ENCODE results near the gene ZNF653.
A peak's percentile ranks its signal among the peaks of the same experiment; 100 is the strongest.

The ZNF653 gene

DNA sequence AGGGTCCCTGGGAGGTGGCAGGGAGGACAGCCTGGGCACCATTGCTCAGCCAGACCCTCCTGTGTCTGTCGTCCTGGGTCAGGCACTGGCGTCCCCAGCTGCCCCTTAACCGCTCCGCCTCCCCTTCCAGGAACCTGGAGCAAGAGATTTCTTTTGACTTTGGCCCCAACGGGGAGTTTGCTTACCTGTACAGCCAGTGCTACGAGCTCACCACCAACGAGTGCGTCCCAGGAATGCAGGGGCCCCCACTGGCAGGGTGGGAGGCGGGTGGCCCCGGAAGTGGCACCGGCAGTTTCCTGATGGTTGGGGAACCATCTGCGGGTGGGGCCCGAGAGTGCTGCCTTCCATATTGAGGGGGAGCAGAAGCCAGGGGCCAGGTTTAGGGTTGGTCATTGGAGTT is 57.2 kb downstream of the ZNF653 start:
- Histone ChIP-seq H3K9me2 (replicated peaks; ENCODE audit: low read depth, low read length) (no peaks in the 10 kb centered on the region), H4K20me1 (ENCODE audit: insufficient read depth, low read length, poor library complexity, severe bottlenecking) (no peaks in the 10 kb centered on the region), H2AFZ (ENCODE audit: low read length) (no peak overlapping the region), H3K4me3 (ENCODE audit: low read length, poor library complexity, severe bottlenecking) (no peak overlapping the region), H3K36me3 (ENCODE audit: insufficient read depth, low read length) (peaks cover 36% of the 10 kb centered on the region; the same call in 1 of the 2 replicates), H3K9ac (ENCODE audit: low read depth, low read length, poor library complexity, severe bottlenecking) (no peak overlapping the region), H3F3A (ENCODE audit: low read depth) (no peaks in the 10 kb centered on the region), H3K79me2 (ENCODE audit: insufficient read depth, low read length) (peaks cover 3% of the 10 kb centered on the region; the same call in 1 of the 2 replicates), H3K4me1 (ENCODE audit: insufficient read depth, low read length, poor library complexity, severe bottlenecking) (peaks cover 4% of the 10 kb centered on the region), H3K4me2 (ENCODE audit: low read depth, low read length, poor library complexity, severe bottlenecking) (no peak overlapping the region), H3K9me3 (ENCODE audit: insufficient read depth, low read depth, low read length) (no peaks in the 10 kb centered on the region), H3K27me3 (ENCODE audit: insufficient read depth, low read length, poor library complexity, severe bottlenecking) (no peaks in the 10 kb centered on the region)
- TF ChIP-seq, protein P1, sequence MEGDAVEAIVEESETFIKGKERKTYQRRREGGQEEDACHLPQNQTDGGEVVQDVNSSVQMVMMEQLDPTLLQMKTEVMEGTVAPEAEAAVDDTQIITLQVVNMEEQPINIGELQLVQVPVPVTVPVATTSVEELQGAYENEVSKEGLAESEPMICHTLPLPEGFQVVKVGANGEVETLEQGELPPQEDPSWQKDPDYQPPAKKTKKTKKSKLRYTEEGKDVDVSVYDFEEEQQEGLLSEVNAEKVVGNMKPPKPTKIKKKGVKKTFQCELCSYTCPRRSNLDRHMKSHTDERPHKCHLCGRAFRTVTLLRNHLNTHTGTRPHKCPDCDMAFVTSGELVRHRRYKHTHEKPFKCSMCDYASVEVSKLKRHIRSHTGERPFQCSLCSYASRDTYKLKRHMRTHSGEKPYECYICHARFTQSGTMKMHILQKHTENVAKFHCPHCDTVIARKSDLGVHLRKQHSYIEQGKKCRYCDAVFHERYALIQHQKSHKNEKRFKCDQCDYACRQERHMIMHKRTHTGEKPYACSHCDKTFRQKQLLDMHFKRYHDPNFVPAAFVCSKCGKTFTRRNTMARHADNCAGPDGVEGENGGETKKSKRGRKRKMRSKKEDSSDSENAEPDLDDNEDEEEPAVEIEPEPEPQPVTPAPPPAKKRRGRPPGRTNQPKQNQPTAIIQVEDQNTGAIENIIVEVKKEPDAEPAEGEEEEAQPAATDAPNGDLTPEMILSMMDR (conservative IDR thresholded peaks at IDR 0.05; ENCODE audit: low read length) = no peak
- TF ChIP-seq EZH2phosphoT487 (IDR thresholded peaks at IDR 0.05; ENCODE audit: borderline replicate concordance) = no peak

DNA sequence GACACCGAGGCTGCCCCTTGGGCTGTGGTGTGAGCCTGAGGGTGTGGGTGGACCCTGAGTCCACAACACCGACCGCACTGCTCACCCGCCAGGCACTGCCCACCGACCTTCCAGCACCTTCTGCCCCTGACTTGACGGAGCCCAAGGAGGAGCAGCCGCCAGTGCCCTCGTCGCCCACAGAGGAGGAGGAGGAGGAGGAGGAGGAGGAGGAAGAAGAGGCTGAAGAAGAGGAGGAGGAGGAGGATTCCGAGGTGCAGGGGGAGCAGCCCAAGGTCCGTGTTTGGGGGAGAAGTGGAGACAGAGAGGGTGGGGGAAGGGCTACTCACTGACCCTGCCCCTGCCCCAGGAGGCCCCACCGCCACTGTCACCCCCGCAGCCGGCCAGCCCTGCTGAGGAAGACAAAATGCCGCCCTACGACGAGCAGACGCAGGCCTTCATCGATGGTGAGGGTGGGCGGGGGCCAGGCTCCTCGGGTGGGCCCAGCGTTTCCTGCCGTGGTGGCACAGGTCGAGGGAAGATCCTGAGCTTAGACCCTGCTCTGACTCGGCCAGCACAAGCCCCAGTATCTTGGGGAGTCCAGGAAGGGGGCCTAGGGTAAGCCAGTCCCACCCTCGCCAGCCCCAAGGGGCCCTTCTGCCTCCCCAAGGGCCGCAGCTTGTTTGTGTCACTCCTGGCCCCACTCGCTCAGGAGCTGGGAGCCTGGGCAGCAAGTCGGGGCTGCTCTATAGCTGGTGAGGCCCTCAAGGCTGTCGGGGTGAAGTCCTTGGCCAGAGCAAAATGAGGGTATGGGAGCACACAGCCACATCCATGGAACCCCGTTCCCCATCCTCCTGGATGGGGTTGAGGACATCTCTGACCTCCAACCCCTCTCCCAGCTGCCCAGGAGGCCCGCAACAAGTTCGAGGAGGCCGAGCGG is 58.0 kb downstream of the ZNF653 start:
- no peak overlapping the region for H2AFZ ChIP-seq (ENCODE audit: low read length)
- peaks cover 3% of the 10 kb centered on the region; the same call in 1 of the 2 replicates for H3K79me2 ChIP-seq (ENCODE audit: insufficient read depth, low read length)
- TF ChIP-seq, protein P1 (conservative IDR thresholded peaks at IDR 0.05; ENCODE audit: low read length) = no peak
- H3K36me3 ChIP-seq (ENCODE audit: insufficient read depth, low read length) = peaks cover 36% of the 10 kb centered on the region; the same call in 1 of the 2 replicates
- H3K4me2 ChIP-seq (ENCODE audit: low read depth, low read length, poor library complexity, severe bottlenecking) = no peak overlapping the region
- no peaks in the 10 kb centered on the region for H3F3A ChIP-seq (ENCODE audit: low read depth)
- H3K9me3 ChIP-seq (ENCODE audit: insufficient read depth, low read depth, low read length) = no peaks in the 10 kb centered on the region
- H3K27me3 ChIP-seq (ENCODE audit: insufficient read depth, low read length, poor library complexity, severe bottlenecking) = no peaks in the 10 kb centered on the region
- peaks cover 4% of the 10 kb centered on the region for H3K4me1 ChIP-seq (ENCODE audit: insufficient read depth, low read length, poor library complexity, severe bottlenecking)
- no peak overlapping the region for H3K9ac ChIP-seq (ENCODE audit: low read depth, low read length, poor library complexity, severe bottlenecking)
- H4K20me1 ChIP-seq (ENCODE audit: insufficient read depth, low read length, poor library complexity, severe bottlenecking) = no peaks in the 10 kb centered on the region
- H3K4me3 ChIP-seq (ENCODE audit: low read length, poor library complexity, severe bottlenecking) = no peak overlapping the region
- no peaks in the 10 kb centered on the region for H3K9me2 ChIP-seq (replicated peaks; ENCODE audit: low read depth, low read length)

DNA sequence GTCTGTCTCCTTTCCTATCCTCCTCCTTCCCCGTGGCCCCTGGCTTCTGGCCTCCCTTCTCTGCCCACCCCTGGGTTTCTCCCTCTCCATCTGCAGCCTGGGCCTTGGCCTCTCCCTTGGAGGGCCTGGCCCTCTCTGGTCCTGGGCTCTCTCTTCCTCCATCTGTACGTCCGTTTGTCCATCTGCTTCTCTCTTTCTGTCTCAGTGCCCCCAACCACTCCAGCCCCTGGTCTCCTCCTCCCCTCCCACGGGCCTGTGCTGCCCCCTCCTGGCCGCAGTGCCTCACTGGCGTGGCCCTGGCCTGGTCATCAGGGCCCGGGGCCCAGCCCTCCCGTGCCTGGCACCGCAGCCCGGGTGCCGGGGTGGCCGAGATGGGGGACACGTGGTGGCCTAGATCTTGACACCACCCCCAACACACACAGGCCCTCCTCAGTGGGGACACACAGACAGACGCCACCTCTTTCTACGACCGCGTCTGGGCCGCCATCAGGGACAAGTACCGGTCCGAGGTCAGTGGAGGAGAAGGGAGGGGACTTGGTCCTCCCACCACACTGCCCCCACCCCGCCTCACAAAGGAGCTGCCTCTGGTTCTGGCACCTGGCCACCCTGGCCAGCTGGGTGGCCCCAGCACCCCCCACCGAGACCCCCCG is 58.9 kb downstream of the ZNF653 start:
- peaks cover 6% of the 10 kb centered on the region; the same call in 1 of the 2 replicates for H3K79me2 ChIP-seq (ENCODE audit: insufficient read depth, low read length)
- peaks cover 4% of the 10 kb centered on the region for H4K20me1 ChIP-seq (ENCODE audit: insufficient read depth, low read length, poor library complexity, severe bottlenecking)
- peaks cover 44% of the 10 kb centered on the region; the same call in 1 of the 2 replicates for H3K36me3 ChIP-seq (ENCODE audit: insufficient read depth, low read length)
- TF ChIP-seq EZH2phosphoT487 (IDR thresholded peaks at IDR 0.05; ENCODE audit: borderline replicate concordance) = no peak
- TF ChIP-seq, protein P1 (conservative IDR thresholded peaks at IDR 0.05; ENCODE audit: low read length) = peak; percentile 86
- no peak overlapping the region for H3K9ac ChIP-seq (ENCODE audit: low read depth, low read length, poor library complexity, severe bottlenecking)
- H3K9me2 ChIP-seq (replicated peaks; ENCODE audit: low read depth, low read length) = no peaks in the 10 kb centered on the region
- no peak overlapping the region for H3K4me2 ChIP-seq (ENCODE audit: low read depth, low read length, poor library complexity, severe bottlenecking)
- no peaks in the 10 kb centered on the region for H3K9me3 ChIP-seq (ENCODE audit: insufficient read depth, low read depth, low read length)
- no peak overlapping the region for H3K4me3 ChIP-seq (ENCODE audit: low read length, poor library complexity, severe bottlenecking)
- H3K27me3 ChIP-seq (ENCODE audit: insufficient read depth, low read length, poor library complexity, severe bottlenecking) = no peaks in the 10 kb centered on the region
- H3F3A ChIP-seq (ENCODE audit: low read depth) = no peaks in the 10 kb centered on the region
- peaks cover 7% of the 10 kb centered on the region for H3K4me1 ChIP-seq (ENCODE audit: insufficient read depth, low read length, poor library complexity, severe bottlenecking)
- H2AFZ ChIP-seq (ENCODE audit: low read length) = no peak overlapping the region

Measured in Loucy (cell line).